GM21619 (cell line): ENCODE results near the gene ZNF497.
"Not testable (repeated sequence)": the region's sequence is repeated elsewhere in the genome, so short reads cannot be mapped to it uniquely, and the experiment has no call there.

ENCODE experiments used
- ATAC-seq: cut with Tn5 transposase; IDR thresholded peaks from one replicate; pipeline ENCODE4 v1.9.1; 2021; ENCODE audit not compliant: unreplicated experiment

ZNF497 gene

DNA sequence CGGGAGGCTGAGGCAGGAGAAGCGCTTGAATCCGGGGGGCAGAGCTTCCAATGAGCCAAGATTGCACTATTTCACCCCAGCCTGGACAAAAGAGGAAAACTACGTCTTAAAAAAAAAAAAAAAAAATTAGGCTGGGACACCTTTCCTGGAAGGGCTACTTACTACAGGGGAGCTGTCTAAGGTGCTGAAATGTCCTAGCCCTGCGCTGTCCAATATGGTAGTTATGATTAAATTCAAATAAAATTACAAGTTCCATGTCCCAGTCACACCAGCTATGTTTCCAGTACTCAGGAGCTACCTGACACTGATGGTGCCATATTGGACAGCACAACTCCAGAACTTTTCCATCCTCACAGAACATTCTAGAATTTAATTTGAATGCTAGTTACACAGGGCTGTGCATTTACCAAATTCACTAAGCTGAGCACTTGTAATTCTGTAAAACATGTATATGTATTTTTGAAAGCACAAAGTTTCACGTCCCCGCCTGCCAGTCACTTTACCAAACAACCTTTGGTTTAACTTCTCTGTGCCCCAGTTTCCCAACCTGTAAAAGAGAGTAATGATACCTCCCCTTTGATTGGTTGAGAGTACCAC, 45.0 kb downstream of the ZNF497 start:
- no peak for ATAC-seq

DNA sequence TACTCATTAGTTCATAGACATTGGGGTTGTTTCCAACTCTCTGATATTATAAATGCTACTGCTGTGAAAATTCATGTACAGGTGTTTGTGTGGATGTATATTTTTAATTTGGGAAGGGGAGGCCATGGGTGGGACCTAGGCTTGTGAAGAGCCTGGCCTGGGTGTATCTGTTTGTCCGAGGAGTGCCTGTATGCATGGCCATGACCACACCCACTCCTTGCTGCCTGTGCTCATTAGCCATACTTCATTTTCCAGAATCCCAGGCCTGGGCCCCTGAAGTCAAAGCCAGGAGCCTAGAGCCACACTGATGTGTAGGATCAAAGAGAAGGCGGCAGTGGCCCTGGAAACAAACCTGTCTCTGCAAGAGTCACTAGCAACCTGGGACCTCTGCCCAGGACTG, 47.0 kb downstream of the ZNF497 start:
- ATAC-seq: no peak

DNA sequence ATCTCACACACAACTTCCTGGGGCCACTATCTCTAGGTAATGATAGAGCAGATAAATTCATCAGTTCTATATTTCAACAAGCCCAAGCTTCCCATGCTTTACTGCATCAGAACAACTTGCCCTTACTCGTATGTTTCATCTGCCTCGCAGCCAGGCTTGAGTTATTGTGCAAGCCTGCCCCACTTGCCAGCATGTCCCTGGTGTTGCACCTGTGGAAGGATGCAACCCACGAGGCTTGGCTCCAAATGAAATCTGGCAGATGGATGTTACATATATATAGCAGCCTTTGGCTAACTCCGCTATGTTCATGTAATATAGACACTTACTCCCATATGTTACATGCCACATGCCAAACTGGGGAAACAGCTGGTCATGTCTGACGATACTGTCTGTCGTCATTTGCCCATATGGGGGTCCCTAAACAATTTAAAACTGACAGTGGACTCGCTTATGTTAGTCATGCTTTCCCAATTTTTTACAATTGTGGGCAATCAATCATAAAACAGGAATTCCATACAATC, 51.1 kb downstream of the ZNF497 start:
- ATAC-seq: no peak

DNA sequence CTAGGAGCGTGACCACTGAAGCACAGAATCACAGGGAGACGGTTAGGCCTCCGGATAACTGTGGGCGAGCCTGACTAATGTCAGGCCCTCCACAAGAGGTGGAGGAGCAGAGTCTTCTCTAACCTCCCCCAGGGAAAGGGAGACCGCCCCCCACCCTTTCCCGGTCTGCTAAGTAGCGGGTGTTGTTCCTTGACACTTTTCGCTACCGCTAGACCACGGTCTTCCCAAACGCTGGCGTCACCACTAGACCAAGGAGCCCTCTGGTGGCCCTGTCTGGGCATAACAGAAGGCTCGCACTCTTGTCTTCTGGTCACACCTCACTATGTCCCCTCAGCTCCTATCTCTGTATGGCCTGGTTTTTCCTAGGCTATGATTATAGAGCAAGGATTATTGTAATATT, 51.9 kb downstream of the ZNF497 start:
- not testable (repeated sequence) for ATAC-seq

DNA sequence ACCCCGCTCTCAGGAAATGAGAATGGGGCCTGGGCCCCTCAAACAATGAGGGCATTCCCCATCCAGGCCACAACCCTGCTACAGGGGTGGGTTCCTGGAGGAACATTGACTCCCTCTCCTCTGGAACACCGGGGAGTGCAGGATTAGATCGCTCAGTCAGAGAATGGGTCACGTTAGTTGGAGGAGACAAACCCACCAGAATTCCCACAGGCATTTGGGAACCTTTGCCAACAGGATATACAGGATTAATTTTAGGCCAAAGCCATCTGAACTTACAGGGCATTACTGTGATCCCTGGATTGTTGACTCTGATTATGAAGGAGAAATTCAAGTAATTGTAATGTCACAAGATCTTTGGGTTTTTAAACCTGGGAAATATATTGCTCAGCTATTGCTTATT, 54.8 kb downstream of the ZNF497 start:
- no peak for ATAC-seq

DNA sequence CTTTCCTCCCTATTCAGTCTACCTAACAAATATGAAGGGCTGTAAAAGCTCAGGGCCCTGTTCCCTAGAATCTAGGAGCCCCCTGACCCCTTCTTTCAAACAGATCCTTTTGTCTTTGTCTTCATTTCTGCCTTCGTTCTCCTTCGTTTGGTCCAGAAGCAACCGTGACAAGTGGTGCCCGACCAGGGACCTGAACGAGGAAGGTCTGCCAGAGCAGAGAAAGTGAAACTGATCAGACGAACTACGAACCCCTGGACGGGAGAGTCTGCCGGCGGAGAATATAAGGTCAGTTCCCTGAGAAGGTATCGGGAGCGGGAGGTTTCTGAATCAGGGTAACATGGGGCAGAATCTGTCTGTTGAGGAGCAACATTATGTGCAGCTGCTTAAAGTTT, 56.6 kb downstream of the ZNF497 start:
- ATAC-seq: no peak

DNA sequence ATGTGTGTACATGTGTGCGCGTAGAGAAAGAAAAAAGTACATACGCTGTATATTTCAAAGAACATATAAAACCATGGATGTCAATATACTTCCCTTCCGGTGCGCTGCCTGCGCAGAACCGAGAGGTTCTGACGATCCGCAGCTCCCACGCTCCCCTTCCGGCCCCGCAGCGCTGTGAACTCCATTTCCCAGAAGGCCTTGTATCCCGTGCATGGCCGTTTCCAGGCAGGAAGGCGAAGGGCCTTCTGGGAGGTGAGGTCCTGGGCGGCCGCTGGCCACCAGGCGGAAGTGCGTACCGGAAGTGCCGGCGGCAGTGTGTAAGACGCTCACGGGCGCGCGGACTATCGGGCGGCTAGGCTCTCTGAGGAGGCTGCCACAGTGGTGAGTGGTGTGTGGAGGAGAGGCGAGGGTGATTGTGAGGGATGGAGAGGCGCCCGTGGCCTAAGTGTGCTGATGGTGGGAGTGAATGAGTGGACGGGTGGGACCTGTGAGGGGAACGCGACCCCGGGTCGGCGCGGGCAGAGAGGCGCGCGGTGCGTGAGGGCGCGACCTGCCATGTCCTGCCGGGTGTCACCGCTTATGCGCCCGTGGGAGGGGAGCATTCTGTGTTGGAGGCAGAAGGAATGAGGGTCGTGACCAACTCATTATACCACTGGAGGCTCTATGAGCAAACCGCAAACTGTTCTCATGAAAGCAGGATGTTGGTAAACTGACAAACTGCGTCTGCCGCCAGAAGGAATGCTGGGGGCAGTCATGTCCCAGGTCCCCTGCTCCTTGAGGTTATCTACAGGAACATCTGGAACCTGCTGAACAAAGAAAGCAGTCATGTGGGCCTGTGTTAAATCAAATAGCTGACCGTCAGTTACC, 57.3 kb downstream of the ZNF497 start, which contains the start of gene ERVK3-1:
Gene ERVK3-1, plus strand, starts transcription at position 313 of the 867 bp plus-strand sequence. CDS start 6,792 bp downstream, outside the sequence.
- ATAC-seq: peak; percentile 97

DNA sequence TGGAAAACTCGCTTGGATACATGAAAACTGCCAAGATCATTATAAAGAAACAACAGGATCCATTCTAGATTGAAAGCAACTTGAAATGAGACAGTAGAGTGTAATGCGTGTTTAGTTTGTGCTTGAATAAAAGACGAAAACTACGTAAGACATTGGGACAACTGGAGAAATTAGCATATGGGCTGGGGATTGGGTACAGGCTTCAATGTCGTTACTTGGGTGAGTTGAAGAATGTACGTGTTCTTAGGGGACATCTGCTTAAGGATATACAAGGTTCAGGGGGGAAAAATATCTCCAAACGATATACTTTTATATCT, 57.8 kb downstream of the ZNF497 start:
- no peak for ATAC-seq
